DND-41 (cell line): ENCODE measurements around the gene MAMLD1.

Experiments used
- CTCF ChIP-seq: IDR thresholded peaks from 2 replicates; pipeline ENCODE4 v1.5.1; 2012; ENCODE audit warnings: borderline replicate concordance, low read length, moderate library complexity, mild to moderate bottlenecking; ENCODE audit not compliant: poor library complexity, severe bottlenecking; ENCODE audit errors: extremely low read depth
- EZH2 ChIP-seq: IDR thresholded peaks from 3 replicates; pipeline ENCODE4 v1.6.1; 2012; ENCODE audit warnings: borderline replicate concordance, low read depth, mild to moderate bottlenecking, moderate library complexity, low read length, inconsistent platforms; ENCODE audit not compliant: severe bottlenecking

GRCh38 chrX:150410513-150410912 is 47.4 kb downstream of the MAMLD1 start:
- TF ChIP-seq CTCF (no peak), EZH2 (no peak)
